ENCODE data around the gene KCNQ2.

KCNQ2 gene

GRCh38 chr20:63402860-63403220 is 69.6 kb downstream of the KCNQ2 start:
- Histone ChIP-seq H3K4me1 (no peaks in the 10 kb centered on the region), H3K9me3 (no peaks in the 10 kb centered on the region), H3K4me3 (no peak overlapping the region), H3K27ac (no peak overlapping the region), H3K36me3 (no peaks in the 10 kb centered on the region), H3K27me3 (peaks cover 0 to 62% of the 10 kb centered on the region in 2 donors)
- intact Hi-C loops (cut with DNase I; ENCODE audit: low total_unique reads): no loop called here
- no peak for DNase-seq
- no peak for TF ChIP-seq CTCF (IDR thresholded peaks at IDR 0.05)

DNA sequence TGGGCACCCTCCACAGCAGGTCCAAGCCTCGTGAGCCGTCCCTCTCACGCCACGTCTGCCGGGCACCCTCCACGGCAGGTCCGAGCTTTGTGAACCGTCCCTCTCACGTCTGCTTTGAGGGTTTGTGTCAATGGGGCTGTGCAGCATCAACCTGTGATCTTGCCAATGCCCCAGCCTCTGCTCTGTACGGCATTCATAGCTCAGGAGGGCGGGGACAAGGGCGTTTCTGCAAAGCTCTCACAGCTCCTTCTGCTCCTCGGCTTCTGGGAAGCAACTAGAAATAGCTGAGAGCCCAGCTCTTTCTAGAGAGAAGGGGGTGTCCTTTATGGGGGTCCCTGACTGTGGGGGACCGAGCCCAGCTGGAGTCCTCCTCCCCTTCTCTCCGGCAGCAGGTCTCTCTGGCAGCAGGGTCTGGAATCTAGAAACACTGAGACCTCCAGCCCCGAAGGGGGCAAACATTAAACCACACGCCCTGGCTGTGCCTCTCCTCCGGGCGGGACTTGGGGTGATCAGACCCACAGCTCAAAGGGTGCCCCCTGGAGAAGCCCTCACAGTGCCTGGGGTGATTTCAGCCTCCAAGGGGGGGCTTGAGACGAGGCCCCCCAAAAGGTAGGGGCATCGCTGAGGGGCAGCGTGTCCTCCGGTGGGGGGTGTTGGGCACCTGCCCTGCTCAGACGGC is 70.1 kb downstream of the KCNQ2 start:
- no peaks in the 10 kb centered on the region for H3K36me3 ChIP-seq
- DNase-seq: no peak
- no peaks in the 10 kb centered on the region for H3K9me3 ChIP-seq
- H3K4me1 ChIP-seq: no peaks in the 10 kb centered on the region
- TF ChIP-seq CTCF (IDR thresholded peaks at IDR 0.05): no peak
- intact Hi-C loops (cut with DNase I; ENCODE audit: low total_unique reads): no loop called here
- peaks cover 0 to 60% of the 10 kb centered on the region in 2 donors for H3K27me3 ChIP-seq
- no peak overlapping the region for H3K4me3 ChIP-seq
- no peak overlapping the region for H3K27ac ChIP-seq

DNA sequence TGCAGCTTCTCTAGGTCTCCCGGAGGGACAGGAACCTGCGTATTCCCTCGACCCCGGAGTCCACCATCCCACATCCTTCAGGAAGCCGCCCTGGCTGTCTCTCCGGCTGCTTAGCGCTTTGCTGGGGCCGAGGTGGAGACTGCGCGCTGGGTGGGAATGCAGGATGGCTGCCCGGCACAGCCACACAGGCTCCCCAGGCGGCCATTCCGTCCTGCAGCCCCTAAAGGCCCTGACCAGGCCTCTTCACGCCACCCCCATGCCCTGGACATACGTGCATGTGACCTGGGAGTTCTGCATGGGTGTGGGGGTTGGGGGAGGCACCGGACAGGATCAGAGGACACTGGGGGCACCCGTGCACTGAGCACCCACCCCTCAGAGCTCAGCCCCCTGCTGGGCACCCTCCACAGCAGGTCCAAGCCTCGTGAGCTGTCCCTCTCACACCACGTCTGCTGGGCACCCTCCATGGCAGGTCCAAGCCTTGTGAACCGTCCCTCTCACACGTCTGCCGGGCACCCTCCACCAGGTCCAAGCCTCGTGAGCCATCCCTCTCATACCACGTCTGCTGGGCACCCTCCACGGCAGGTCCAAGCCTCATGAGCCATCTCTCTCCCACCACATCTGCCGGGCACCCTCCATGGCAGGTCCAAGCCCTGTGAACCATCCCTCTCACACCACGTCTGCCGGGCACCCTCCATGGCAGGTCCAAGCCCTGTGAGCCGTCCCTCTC is 70.9 kb downstream of the KCNQ2 start:
- H3K36me3 ChIP-seq: no peaks in the 10 kb centered on the region
- intact Hi-C loops (cut with DNase I; ENCODE audit: low total_unique reads): no loop called here
- H3K4me3 ChIP-seq: no peak overlapping the region
- no peak for DNase-seq
- H3K27ac ChIP-seq: no peak overlapping the region
- H3K9me3 ChIP-seq: no peaks in the 10 kb centered on the region
- no peaks in the 10 kb centered on the region for H3K4me1 ChIP-seq
- H3K27me3 ChIP-seq: peaks cover 0 to 61% of the 10 kb centered on the region in 2 donors
- TF ChIP-seq CTCF (IDR thresholded peaks at IDR 0.05): no peak

DNA sequence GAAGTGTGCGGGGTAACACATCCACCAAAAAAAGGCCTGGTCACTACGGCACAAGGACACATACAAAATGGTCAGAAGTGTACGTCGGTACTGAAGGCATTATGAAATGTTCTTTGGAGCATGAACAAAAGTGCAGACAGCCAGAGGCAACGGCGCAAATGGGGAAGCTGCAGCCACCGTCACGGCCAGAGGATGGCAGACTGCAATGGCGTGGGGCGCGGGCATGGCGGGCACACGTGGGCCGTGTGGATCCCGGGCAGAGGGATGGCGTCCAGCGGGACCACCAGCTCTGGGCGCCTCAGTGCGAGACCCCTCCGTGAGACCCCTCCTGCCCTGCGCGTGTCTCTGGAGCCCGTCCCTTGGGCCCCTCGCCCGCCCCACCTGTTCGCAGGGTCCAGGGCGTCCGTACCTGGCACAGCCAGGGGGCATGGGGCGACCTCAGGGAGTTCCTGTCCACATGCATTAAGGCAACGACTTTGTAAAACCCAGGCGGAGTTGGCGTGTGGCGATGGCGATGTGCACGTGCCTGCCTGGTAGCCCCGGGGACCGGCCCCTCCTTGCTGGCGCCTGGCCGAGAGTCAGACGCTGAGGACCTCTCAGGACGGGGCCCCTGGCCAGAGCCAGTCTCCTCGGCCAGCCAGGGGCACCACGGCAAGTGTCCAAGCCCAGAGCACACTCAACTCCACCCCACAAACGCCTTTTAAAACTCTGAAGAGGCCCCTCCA is 71.8 kb downstream of the KCNQ2 start:
- peaks cover 0 to 68% of the 10 kb centered on the region in 2 donors for H3K27me3 ChIP-seq
- no peak for DNase-seq
- no peaks in the 10 kb centered on the region for H3K4me1 ChIP-seq

More for the DNA sequence above, 71.8 kb downstream of the KCNQ2 start:
- TF ChIP-seq CTCF (IDR thresholded peaks at IDR 0.05): no peak
- Histone ChIP-seq H3K36me3 (no peaks in the 10 kb centered on the region), H3K9me3 (no peaks in the 10 kb centered on the region), H3K27ac (no peak overlapping the region), H3K4me3 (no peak overlapping the region)
- intact Hi-C loops (cut with DNase I; ENCODE audit: low total_unique reads): no loop called here
